OCI-LY3 (cell line): ENCODE data around the gene FCRL5.

Source experiments
- CTCF ChIP-seq: fragments of 200-600, 300-600 bp; sonication (generic); IDR thresholded peaks from 2 replicates; pipeline ENCODE4 v1.5.1; 2014; ENCODE audit warnings: antibody characterized with exemption, low read length, low read depth
- EZH2phosphoT487 ChIP-seq: fragments of 200-600 bp; shearing (Covaris generic); IDR thresholded peaks from 2 replicates; pipeline ENCODE4 v1.6.1; 2018; ENCODE audit warnings: antibody characterized with exemption, mixed run types, low read depth

DNA sequence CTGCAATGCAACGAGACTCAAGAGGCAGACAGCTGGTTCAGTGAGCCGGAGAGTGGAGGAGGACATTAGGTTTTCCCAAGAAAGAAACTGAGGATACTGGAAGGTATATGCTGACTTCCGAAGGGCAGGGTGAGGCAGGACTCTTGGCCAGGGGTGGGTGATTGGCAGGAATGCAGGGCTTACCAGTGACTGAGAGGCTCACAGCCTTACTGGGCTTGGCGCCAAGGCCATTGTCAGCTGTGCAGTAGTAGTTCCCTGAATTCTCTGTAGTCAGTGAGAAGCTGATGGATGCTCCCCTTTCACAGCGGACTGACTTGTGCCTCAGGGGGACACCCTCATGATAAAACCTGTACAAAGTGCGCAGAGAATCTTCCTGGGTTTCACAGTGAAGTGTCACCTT, 9.6 kb downstream of the FCRL5 start:
- TF ChIP-seq CTCF, result no peak
- no peak for TF ChIP-seq EZH2phosphoT487
